ENCODE data around the gene MED22.

DNA sequence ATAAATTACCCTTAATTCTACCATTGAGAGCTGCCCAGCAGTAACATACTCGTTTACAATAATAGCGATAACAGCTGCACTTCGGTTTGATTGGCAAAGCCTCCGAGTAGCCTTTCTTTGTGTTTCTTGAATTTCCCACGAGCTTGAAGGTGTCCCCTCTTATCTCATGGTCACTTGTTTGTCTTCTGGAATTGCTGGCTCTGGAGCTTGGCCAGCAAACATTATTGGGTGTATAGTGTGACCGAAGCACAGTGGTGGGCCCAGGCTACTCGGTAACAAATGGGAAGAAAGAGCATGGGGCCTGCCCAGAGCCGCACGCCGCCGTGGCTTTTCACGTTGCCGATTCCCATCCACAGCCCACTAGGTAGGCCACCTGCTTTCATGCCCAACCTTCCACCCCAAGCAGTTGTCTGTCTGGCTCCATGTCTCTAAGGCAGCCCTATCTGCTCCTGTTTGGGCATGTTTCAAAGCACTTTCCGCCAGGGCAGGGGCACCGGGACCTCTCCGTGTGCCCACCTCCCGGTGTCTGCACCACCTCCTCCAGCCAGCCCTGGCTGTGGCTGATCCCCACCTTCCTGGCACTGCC, 36.9 kb upstream of the MED22 start:
- TF ChIP-seq, protein P1, sequence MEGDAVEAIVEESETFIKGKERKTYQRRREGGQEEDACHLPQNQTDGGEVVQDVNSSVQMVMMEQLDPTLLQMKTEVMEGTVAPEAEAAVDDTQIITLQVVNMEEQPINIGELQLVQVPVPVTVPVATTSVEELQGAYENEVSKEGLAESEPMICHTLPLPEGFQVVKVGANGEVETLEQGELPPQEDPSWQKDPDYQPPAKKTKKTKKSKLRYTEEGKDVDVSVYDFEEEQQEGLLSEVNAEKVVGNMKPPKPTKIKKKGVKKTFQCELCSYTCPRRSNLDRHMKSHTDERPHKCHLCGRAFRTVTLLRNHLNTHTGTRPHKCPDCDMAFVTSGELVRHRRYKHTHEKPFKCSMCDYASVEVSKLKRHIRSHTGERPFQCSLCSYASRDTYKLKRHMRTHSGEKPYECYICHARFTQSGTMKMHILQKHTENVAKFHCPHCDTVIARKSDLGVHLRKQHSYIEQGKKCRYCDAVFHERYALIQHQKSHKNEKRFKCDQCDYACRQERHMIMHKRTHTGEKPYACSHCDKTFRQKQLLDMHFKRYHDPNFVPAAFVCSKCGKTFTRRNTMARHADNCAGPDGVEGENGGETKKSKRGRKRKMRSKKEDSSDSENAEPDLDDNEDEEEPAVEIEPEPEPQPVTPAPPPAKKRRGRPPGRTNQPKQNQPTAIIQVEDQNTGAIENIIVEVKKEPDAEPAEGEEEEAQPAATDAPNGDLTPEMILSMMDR (IDR thresholded peaks at IDR 0.05; ENCODE audit: poor library complexity): no peak
- no peak for TF ChIP-seq EZH2 (IDR thresholded peaks at IDR 0.05; ENCODE audit: borderline replicate concordance)
